Measurements from ENCODE around the gene SLC39A11.

Gene SLC39A11

DNA sequence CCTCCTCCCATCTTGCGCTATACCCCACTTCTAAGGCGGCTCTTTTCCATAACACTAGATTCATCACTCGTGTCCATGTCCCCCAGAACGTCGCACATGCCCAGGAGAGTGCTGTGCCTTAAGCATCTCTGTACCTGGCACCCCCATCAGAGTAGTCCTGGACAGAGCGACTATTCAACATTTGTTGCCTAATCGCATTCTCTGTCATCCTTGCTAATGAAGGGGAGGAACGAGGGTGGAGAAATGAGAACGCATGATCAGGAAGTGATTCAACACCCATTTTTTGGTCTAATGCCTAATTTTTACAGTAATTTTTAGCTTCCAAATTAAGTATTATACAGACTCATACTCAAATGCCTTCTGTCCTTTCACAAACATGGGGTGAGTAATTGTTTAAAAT is 53.2 kb downstream of the SLC39A11 start:
- no peak for DNase-seq

DNA sequence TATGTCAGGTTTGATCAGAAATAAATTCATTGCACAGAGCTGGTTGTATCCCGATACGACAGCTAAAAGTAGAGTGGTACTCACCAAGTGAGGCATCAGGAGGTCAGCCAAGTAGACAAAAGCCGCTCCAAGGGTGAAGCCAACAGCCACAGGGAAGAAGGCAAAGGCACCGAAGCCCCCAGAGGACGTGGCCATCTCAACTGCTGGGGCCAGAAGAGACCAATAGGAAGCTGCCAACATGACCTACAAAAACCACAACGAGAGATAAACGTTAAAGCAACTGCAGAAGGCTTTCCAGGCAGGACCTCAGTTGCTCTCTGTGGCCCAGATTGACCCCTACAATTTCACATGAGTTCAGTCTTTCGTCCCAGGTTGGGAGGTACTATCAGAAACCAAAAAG is 61.0 kb downstream of the SLC39A11 start:
- no peak for DNase-seq

DNA sequence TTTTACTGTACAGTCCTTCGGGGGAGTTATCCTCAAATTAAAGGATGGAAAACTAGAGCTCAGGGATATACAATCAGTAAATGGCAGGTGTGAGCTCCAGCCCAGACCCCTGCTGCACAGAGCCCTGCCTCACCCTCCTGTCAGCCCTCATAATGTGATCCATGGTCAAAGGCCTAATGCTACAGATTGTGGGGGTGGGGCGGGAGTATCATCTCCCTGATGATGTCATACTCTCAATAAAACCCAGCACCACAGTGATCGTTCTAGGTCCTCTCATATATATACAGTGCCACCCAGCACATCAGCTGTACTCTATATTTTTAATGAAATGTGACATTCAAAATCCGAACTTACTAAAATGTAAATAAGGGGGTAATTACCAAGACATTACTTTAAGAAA is 61.5 kb downstream of the SLC39A11 start:
- DNase-seq, result no peak

DNA sequence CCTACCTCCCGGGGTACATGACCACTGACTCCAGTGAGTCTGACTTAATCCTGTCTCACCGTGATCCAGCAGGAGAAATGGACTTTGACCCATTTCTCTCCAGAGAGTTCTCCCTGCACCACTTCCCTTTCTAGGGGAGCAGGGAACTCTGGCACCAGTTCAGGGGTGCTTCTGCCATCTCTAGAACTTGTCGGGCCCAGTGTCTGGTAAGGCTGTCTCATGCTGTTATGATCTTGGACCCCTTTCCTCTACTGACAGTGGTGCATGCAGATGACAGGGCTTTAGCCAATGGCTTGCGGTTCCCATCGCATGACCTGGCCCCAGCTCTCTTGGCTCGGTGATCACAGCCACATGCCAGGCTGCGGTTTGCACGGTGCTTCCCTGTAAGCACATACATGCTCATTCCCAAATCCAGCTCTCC is 62.0 kb downstream of the SLC39A11 start:
- DNase-seq, result no peak

DNA sequence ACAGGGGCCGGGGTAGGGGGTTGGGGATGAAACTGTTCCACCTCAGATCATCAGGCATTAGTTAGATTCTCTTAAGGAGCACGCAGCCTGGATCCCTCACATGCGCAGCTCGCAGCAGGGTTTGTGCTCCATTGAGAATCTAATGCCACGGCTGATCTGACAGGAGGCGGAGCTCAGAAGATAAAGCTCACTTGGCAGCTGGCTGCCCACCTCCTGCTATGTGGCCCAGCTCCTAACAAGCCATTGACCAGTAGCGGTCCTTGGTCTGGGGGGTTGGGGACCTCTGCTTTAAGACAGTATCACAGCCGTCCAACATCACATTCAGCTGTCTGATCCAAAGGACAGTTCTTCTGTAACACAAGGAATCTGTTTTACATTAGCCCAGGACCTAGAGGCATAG is 62.5 kb downstream of the SLC39A11 start:
- DNase-seq, result no peak

DNA sequence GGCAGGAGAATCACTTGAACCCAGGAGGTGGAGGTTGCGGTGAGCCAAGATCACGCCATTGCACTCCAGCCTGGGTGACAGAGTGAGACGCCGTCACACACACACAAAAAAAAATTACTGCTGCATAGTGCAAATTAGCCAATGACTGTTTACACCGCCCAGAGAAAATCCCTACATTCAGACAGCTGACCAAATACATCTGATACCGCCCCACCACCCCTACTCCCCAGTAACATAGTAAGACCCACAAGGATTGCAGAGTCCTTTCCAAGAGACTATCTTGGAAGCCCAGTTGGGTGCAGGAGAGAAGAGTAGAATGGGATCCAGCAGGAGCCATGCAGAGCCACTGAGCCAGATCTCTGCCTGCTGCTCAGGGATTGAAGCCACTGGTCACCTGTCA is 63.5 kb downstream of the SLC39A11 start:
- no peak for DNase-seq

DNA sequence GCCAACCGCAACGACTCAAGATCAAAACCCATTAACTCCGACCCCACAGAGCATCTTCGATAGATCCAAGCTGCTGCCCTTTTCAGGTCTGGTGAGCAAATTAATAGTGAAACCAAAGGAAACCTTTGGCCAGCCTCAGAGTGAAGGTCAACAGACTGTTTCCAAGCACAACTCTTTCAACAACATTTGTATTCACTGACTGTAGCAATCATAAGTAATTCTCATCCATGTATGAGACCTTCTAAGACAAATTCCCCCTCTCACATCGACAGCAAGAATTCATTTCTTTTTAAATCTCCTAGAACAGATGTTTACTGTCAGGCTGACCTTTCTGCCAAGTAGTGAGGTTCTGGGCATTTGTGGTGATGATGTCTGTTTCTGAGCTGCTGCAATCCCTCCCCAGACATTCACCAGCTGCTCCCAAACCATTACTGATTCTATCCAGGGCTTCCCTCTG is 64.2 kb downstream of the SLC39A11 start:
- DNase-seq, result peak; percentile 71

DNA sequence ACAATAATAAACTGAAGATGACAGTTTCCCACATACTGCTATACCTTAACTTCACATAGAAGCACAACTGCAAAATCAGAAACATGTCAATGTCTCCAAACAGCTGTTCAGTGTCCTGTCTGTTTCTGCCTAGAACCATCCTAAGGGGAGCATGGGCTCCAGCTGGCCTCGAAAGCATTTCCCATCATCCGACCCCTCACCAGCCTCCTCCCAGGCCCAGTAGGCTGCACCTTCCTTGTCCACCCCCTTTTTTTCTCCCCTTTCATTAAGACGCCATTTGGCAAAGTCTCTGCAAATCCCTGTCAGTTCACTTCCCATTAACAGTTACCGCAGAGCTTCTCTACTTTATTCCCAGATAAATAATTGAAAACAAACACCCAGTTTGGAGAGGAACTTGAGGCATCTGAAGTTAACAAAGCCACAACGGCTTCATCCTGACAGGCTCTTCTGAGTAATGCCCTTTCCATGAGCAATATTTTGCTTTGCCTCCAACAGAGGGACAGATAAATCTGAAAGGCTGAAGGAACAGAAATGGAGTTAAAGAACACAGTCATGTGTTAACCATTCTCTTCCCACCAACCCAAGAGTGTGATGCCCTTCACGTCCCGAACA is 65.3 kb downstream of the SLC39A11 start:
- peak; percentile 15 for DNase-seq

DNA sequence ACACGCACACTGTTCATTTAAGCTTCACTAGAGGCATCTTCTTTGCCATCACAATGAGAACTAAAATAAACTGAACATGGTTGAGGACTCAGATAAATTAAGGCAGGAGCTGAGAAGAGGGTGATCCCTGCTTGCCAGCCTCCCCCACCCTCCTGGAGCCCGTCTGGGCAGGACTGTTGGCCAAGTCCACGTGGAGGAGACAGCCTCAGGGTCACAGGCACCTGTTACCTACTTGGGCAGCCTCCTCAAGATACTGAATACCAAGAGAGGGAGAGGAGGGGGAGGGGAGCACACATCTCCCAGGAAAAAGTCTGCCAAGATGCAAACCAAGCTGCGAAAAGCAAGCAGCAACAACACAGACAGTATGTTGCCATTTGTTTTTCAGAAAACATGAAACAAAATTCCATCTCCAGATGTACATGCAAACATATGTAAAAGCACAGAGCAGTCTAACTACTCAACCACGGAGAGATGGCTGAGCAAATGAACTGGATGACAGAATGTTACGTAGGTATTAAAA is 67.4 kb downstream of the SLC39A11 start:
- no peak for DNase-seq

DNA sequence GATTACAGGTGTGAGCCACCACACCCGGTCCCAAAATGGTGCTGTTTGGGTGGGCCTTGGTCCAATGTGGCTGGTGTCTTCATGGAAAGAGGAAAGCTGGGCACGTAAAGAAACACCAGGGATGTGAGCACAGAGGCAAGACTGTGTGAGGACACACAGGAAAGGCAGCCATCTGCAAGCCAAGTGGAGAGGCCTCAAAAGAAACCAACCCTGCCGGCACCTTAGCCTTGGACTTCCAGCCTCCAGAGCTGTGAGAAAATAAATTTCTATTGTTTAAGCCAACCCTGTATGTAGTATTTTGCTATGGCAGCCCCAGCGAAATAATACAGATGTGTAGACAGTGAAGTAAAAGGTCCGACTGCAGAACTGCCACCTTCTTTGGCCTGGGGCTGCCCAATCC is 68.7 kb downstream of the SLC39A11 start:
- DNase-seq, result no peak

DNA sequence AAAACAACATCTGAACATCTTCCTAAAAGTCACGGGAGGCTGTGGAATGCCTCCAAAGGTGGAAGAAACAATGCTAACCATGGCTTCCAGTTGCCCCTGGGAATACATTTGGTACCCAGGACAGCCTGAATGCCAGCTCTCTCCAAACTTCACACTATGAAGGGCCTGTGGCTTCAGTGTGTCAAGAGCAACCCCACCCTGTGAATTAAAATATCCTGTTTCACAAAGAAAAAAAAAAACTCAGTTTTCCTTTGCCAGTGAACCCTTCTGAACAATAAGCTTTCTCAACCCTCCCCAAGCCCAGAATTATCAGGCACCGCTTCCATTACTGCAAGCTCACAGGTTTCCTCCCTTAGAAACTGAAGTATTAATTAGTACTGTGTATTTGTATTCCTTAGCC is 69.8 kb downstream of the SLC39A11 start:
- DNase-seq, result no peak

DNA sequence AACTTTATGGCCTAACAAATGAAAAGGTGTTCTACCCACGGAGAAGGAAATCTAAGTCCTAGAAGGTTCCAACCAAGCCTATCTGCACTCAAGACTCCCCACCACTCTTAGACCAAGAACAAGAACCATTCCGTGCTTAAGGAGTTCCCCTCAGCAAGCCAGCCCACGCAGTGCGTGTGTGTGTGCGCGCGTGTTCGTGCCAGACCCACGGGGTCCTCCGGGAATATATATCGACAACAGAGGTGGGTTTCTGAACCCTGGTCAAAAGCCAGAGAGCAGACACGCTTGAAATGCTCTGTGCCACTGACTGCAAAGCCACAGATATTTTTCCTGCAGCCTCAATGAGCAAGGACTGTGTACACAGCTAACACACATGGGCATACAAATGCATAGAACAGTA is 70.7 kb downstream of the SLC39A11 start:
- DNase-seq, result no peak

DNA sequence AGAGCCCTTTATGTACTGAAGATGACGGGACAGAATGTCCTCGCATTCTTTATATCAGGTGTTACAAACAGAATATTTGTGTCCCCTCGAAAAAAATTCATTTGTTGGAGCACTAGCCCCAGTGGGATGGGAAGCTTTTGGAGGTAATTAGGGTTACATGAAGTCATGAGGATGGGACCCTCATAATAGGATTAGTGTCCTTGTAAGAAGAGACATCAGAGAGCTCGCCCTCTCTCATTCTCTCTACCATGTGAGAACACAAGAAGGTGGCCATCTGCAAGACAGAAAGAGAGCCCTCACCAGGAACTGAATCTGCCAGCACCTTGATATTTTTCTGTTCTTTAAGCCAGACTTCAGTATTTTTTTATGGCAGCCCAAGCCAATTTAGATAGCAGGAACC is 72.4 kb downstream of the SLC39A11 start:
- DNase-seq, result no peak

DNA sequence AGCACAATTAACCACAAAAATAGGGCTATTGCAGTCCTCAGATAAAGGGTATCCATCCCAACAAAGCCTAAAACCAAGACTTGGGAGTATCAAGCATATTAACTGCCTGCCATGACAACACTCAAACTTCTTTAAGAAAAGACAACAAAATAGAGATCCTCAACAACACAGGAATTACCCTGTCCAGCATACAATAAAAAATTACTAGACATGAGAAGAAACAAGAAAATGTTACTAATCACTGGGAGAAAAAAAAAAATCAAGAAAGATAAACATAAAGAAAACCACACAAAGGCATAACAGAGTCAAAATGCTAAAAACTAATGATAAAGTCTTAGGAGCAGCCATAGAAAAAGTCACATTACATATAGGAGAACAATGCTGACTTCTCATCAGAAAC is 73.9 kb downstream of the SLC39A11 start:
- DNase-seq, result no peak

DNA sequence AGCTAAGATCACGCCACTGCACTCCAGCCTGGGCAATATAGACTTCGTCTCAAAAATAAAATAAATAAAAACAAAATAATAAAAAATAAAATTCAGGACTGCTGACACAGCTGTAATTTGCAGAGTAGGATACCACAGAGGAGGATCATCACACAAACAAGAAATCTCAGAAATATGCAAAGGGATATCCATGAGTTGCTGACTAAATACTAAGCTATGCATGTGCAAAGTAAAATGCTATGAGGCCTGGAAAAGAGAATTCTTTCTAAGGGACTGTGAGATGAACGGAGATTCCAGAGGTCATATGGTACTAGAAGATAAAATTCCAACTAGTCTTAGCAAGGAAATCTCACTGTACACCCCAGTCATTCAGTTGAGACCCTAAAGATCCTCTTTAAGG is 74.8 kb downstream of the SLC39A11 start:
- DNase-seq, result peak; percentile 83

DNA sequence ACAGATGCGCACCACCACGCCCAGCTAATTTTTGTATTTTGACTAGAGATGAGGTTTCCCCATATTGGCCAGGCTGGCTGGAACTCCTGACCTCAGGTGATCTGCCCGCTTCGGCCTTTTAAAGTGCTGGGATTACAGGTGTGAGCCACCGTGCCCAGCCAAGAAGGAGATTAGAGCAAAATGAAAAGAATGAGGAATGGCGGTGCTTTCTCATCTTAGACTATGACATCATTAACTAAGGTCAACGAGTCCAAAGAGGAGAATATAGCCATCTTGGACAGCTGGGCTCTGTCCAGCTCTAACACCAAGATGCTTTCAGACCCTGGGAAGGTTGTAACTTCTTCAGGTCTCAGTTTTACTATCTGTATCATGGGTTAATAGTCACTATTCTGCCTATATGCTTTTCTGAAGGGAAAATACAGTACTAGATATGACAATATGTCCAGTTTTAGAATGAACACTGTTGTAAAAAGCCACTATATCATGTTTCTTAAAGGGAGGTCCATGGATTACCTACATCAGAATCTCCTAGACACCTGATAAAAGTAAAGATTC is 76.7 kb downstream of the SLC39A11 start:
- no peak for DNase-seq

DNA sequence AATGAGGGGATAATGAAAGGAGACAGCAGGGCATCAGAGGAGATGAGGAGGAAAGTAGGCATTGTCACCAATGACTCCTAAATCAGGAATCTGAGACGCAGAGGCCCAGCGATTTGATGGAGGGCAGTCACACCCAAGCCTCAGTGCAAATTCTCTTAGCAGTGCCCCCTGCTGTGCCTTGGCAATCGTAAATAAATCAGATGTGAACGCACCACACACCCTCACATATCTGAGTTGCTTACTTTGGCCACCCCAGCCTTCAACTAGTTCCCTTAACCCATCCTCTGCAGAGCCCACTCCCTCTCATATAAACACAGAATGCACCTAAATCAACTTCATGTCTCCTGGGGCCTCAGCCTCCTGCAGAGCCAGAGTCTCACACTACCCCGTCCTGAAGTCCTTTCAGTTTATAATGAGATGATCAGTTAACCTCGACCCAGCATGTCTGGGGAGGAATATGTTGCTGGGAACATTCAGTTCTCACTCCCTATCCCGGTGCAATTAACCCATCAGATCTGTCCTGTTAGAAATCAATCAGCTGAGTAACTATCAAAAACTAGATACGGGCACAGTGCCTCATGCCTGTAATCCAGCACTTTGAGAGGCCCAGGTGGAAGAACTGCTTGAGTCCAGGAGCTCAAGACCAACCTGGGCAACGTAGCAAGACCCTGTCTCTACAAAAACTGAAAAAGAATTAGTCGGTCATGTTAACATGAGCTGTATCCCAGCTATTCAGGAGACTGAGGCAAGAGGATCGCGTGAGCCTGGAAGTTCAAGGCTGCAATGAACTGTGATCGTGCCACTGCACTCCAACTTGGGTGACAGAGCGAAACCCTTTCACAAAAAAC is 78.4 kb downstream of the SLC39A11 start:
- DNase-seq, result no peak

DNA sequence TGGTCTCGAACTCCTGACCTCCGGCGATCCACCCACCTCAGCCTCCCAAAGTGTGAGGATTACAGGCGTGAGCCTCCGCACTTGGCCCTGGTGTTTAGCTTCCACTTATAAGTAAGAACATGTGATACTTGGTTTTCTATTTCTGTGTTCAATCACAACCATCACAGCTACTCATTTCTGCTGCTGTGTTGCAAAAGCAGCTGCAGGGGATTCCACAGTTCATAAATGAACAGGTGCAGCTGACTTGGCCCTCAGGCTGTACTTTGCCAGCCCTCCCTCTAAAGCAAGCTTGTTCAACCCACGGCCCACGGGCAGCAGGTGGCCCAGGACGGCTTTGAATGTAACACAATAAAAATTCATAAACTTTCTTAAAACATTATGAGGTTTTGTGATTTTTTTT is 79.2 kb downstream of the SLC39A11 start:
- DNase-seq, result no peak

DNA sequence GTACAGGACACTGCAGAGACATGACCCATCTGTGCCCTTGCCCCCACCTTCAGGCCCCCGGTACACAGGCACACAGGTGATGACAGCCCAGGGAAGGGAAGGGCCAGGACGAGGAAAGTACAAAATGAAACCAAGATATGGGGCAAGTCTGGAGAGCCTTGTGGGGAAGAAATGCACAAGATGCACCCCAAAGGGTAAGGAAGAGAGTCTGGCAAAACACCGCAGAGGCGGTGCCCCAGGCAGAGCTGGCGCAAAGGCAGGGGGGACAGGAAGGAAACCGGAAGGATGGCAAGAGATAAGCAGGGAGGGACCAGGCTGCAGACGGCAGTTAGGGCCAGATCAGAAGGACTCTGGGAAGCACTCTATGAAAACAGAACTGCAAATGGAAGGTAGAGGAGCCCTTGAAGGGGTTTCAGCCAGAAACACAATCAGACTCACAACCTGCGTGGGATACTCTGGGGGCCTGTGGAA is 81.4 kb downstream of the SLC39A11 start:
- DNase-seq, result no peak

DNA sequence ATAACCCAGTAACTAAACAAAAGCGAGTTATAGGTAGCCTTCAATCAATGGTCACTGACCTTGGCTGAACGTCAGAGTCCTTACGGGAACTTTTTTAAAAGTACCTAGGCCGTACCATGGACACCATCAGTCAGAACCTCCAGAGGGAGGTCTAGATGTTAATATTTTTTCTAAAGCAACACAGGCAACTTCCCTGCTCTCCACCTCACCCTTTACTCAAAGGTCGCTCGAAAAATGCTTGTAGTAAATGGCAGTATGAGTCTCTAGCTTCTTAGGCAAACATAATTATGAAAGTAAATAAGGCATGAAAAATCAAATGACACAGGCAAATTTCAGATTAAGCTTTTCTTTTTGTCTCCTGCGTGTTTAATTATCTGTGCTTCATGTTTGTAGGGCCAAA is 82.1 kb downstream of the SLC39A11 start:
- no peak for DNase-seq

DNA sequence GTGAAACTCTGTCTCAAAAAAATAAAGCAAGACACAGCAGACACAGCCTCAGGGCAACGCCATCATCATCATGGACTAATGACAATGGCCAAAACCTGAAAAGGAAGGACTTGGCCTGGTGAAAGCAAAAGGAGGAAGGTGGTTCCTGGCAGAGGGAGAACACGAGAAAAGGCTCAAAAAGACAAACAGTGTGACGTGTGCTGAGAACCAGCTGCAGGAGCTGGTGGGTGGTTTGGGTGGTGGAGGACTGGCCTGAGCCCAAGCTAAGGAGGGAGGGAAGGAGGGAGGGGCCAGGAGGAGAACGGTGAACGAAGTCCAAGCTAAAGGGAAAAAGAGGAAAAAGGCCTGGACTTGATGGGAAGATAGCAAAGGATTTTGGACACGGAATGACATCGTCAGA is 85.1 kb downstream of the SLC39A11 start:
- DNase-seq, result no peak

DNA sequence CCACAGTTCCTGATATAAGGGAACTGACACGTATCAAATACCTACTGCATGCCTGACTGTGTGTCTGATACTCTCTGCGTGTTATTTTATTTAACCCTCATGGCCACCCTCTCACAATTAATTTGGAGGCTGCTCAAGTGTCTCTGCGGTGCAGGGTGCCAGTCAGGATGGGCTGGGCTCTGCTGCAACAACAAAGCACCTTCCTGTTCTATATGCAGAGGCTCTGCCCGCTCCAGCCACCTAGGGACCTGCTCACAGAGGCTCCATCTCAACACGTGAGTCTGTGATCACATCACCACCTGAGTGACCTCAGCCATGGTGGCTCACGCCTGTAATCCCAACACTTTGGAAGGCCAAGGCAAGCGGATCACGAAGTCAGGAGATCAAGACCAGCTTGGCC is 87.1 kb downstream of the SLC39A11 start:
- no peak for DNase-seq

DNA sequence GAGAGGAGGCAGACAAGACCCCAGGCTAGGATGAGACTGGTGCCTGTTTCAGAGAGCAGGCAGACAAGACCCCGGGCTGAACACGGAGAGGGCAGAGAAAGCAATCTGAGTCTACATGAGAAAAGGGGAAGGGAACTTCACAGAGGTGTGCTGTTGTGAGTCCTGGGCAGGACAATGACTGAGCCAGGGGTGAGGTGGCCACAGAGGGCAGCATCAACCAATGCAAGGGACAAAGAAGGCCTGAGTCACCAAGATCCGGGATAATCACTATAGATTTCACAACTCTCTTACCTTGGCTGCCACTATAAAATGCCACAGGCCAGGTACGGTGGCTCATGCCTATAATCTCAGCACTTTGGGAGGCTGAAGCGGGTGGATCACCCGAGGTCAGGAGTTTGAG is 89.0 kb downstream of the SLC39A11 start:
- DNase-seq, result no peak

DNA sequence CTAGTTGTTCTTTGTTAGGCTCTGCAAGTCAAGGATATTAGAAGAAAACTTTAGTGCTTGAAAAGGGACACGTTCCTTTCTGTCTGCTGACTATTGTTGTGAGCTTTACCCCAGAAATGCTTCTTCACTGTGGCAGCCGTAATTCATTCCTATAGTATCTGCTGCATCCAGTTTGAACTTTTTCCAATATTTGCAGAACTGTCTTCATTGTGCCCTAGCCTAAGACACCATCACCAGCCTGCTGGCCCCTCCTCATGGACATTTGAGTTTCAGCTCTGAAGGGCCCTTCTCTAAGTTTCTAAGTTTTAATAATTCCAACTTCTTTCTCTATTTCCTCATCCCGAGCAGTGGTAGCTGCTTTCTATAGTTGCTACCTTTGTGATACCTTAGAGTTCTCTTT is 91.7 kb downstream of the SLC39A11 start:
- no peak for DNase-seq
